Lower leg skin (tissue), 4 donors: ENCODE results near the gene COQ4. TPM values are rescaled to one million over a fixed set of nuclear protein-coding genes. Genes with fewer than 3 reads are reported as not detected.

Experiments
- DNase-seq, 2 donors: peaks; one replicate each; pipeline ENCODE4 v3.0.0-alpha.2; 2019; ENCODE audit warnings: low spot score in 2 of 2
- H3K4me3 ChIP-seq: fragments of 200-600 bp; sonication (generic); 2 replicates; pipeline ENCODE4 v1.5.1; 2017; ENCODE audit warnings: mild to moderate bottlenecking, low read depth; ENCODE audit not compliant: poor library complexity, severe bottlenecking
- POLR2A ChIP-seq, 2 donors: fragments of 450-650 bp; IDR thresholded peaks; one replicate each; pipeline ENCODE4 v1.6.1; 2016 to 2017; ENCODE audit warnings: antibody characterized with exemption in 2 of 2, mild to moderate bottlenecking in 1 of 2, moderate library complexity in 1 of 2
- WGBS, 2 donors: methylation state at CpG; one replicate each; pipeline ENCODE4 v1.1.5; 2018; 5-methylcytosine and 5-hydroxymethylcytosine counted together
- intact Hi-C: fragments of 100-400 bp; cut with DNase I; formaldehyde crosslinking; loops from one replicate; pipeline ENCODE4 v1.15.0; 2023; ENCODE audit warnings: low total_unique reads
- total RNA-seq, 4 donors: library from RNA; depleted of rRNA; stranded (reverse); fragments of >200 nt; gene quantifications; one replicate each; pipeline ENCODE4 v1.1.0, GENCODE V29; 2016
- TF ChIP-seq, protein P1 (sequence below), 3 donors: fragments of 450-650 bp; IDR thresholded peaks; one replicate each; pipeline ENCODE4 v1.5.1; 2016; ENCODE audit warnings: antibody characterized with exemption in 3 of 3, mild to moderate bottlenecking in 3 of 3, moderate library complexity in 2 of 3

Gene COQ4
- total RNA-seq, 4 donors from 2014 or later = 80.4 to 120 (median 99.4) TPM

DNA sequence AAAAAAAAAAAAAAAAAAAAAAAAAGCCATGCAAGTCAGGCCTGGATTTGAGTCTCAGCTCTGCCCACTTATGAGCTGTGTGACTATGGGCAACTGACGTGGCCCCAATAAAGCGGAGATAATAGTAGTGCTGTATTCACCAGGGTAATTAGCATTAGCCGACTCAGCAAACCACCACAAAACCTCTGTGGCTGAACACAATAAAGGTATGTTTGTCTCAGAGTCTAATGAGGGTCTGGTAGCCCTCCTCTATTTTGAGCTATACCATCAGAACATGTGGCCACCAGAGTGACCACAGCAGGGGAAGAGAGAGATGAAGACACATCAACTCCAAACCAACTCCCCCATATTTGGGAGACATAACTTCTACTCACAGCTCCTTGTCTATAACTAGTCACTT lies 30.6 kb upstream of the COQ4 start:
- no peak overlapping the region for H3K4me3 ChIP-seq
- 80 to 88% methylated on average over 3 of the region's 3 CpGs for WGBS, 2 donors
- DNase-seq = no peak
- intact Hi-C loops = no loop called here
- TF ChIP-seq, protein P1, sequence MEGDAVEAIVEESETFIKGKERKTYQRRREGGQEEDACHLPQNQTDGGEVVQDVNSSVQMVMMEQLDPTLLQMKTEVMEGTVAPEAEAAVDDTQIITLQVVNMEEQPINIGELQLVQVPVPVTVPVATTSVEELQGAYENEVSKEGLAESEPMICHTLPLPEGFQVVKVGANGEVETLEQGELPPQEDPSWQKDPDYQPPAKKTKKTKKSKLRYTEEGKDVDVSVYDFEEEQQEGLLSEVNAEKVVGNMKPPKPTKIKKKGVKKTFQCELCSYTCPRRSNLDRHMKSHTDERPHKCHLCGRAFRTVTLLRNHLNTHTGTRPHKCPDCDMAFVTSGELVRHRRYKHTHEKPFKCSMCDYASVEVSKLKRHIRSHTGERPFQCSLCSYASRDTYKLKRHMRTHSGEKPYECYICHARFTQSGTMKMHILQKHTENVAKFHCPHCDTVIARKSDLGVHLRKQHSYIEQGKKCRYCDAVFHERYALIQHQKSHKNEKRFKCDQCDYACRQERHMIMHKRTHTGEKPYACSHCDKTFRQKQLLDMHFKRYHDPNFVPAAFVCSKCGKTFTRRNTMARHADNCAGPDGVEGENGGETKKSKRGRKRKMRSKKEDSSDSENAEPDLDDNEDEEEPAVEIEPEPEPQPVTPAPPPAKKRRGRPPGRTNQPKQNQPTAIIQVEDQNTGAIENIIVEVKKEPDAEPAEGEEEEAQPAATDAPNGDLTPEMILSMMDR (IDR thresholded peaks at IDR 0.05) = no peak
- TF ChIP-seq POLR2A (IDR thresholded peaks at IDR 0.05) = no peak

DNA sequence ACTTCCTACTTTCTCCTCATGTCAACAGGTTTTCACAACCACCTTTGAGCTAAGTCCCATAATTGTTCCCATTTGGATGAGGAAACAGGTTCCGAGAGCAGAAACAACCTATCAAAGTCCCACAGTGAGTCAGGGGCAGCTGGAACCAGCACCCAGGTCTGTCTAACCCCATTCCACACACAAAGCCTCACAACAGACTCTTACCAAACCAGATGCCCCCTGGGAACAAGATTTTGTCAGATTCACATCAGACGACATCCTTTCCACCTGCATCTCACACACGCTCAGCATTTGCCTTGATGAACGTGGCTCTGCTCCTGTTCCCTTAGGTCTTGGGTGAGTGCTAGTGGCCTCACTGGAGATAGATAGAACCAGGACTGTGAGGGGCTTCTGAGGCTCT lies 29.5 kb upstream of the COQ4 start:
- intact Hi-C loops = no loop called here

DNA sequence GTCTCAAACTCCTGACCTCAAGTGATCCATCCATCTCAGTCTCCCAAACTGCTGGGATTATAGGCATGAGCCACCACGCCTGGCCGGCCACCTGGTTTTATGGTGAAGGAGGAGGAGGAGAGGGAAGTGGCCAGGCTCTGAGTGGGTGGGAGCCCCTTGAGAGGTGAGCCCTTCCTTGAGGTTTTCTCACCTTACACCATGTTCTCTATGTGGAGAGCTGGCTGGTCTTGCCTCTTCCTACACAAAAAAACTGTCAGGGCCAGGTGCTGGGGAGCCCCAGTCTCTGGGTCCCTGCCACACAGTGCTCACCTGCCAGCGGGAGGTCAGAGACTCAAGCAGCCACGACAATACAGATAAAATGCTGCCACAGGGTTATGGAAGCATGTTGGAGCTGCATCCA lies 28.5 kb upstream of the COQ4 start:
- intact Hi-C loops = no loop called here
- TF ChIP-seq, protein P1 (IDR thresholded peaks at IDR 0.05) = no peak
- no peak for TF ChIP-seq POLR2A (IDR thresholded peaks at IDR 0.05)

More for the DNA sequence above, 29.5 kb upstream of the COQ4 start:
- no peak for DNase-seq
- H3K4me3 ChIP-seq = no peak overlapping the region
- TF ChIP-seq POLR2A (IDR thresholded peaks at IDR 0.05) = no peak
- TF ChIP-seq, protein P1 (IDR thresholded peaks at IDR 0.05) = no peak
- WGBS, 2 donors = 82 to 86% methylated on average over 4 of the region's 4 CpGs

DNA sequence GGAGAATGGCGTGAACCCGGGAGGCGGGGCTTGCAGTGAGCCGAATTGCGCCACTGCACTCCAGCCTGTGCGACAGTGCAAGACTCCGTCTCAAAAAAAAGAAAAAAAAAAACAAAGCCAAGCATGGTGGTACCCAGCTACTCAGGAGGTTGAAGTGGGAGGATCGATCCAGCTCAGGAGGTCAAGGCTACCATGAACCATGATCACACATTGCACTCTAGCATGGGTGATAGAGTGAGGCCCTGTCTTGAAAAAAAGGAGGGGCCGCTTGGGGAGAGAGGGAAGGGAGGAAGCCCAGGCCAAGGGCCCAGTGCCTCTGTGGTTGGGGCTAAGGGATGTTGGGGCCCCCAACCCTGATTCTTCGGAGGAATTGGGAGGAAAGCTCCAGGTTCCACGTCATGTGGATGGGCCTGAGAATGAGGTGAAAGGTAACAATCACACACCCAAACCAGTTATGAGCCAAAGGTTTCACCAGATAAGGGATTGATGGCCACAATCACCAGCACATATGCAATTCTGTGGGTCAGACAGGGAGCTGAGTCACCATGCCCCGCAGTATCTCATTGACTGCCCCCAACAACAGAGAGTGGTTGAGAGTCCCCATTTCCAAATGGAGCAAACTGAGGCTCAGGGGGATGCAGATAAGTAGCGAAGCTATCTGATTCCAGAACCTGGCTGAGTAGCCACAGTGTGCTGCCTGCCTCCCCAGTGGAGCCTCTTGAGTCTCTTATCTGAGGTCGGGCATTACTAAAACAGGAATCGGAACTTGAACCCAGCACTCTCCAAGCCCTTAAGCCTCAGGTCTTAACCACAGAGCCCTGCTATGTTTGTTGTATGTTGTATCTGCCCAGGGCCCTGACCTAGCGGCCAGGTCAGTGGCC lies 26.1 kb upstream of the COQ4 start:
- TF ChIP-seq, protein P1 (IDR thresholded peaks at IDR 0.05) = no peak
- TF ChIP-seq POLR2A (IDR thresholded peaks at IDR 0.05) = no peak
- intact Hi-C loops = no loop called here
- H3K4me3 ChIP-seq = no peak overlapping the region
- WGBS, 2 donors = 88 to 92% methylated on average over 16 of the region's 16 CpGs
- DNase-seq = no peak

More for the DNA sequence above, 28.5 kb upstream of the COQ4 start:
- no peak for DNase-seq
- H3K4me3 ChIP-seq = no peak overlapping the region
- 92% methylated on average over 4 of the region's 4 CpGs for WGBS, 2 donors

DNA sequence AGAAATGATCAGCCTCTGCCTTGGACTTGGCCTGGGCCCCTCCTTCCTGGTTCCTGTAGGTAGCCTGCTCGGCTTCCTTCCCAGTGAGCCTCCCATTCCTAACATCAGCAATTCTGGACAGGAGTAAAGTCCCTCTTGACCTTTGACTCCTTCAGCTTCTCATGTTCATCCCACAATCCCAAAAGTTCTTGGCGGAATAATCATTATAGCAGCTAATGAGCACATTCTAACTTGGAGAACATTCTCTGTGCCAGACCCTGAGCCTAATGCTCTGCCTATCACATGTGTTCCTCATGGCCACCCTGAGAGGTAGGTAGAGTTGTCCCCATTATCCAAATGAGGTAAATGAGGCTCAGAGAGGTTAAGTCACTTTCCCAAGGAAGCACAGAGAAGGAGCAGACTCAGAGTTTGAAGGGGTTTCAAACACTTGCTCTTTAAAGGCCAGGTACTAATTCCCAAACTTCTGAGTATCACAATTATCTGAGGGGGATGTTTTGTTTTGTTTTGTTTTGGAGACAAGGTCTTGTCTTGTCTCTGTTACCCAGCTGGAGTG lies 25.3 kb upstream of the COQ4 start:
- 82 to 89% methylated on average over 2 of the region's 2 CpGs for WGBS, 2 donors
- DNase-seq = no peak
- no peak for TF ChIP-seq POLR2A (IDR thresholded peaks at IDR 0.05)
- TF ChIP-seq, protein P1 (IDR thresholded peaks at IDR 0.05) = no peak
- H3K4me3 ChIP-seq = no peak overlapping the region
- intact Hi-C loops = no loop called here
